Measurements from ENCODE around the gene FILIP1. TPM values are rescaled to one million over a fixed set of nuclear protein-coding genes. Genes with fewer than 3 reads are reported as not detected.

Gene FILIP1
- total and polyA plus RNA-seq, 5 experiments from 2014 or later = 0.02 to 0.11 (median 0.02) TPM; not detected in 2

DNA sequence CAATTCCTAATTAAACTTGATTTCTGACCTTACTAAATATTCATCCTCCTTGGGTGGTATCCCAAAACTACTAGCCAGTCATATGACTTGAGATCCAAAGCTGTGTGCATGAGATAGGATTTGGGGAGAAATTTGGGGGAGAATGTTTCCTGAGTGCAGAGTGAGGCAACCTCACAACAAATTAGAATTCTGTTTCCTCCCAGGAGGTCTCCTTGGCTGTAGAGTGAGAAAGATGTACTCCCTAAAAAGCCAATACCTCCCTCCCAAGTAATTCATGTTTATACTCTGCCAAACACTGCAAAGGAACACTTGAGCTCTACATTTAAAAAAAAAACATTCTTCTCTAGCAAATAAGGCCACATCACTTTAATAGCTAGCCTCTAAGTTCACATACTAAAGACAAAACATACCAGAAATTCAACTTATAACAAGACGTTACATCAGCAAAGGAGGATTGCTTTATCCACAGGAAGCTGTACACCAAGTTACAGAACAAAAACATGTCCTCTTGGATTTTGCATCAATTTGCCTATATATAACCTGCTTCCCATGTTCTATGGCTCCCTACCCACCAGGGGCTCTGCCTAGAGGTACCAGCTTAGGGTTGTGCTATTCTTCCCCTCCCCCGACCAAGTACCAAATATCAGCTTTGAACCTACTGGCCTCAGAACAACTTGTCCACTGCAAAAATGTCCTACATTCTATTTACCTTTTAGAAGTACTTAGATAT is 193.6 kb downstream of the FILIP1 start:
- POLR2A ChIA-PET = interaction anchor here (0.6 kb wide), 1 partner anchor 294 kb away, joined by 3 read pairs; no protein-coding TSS in a partner anchor
- peaks cover 0 to 3% (median 0%) of the 10 kb centered on the region in 5 donors for H3K27me3 Mint-ChIP-seq
- peak overlapping the region in 2 of 10 donors; percentile 7 to 15 for H3K27ac Mint-ChIP-seq
- DNase-seq (no peak), ATAC-seq (no peak)
- no peaks in the 10 kb centered on the region for H3K4me1 Mint-ChIP-seq
- H3K36me3 Mint-ChIP-seq = peaks cover 0 to 2% (median 0%) of the 10 kb centered on the region in 3 donors
- no peaks in the 10 kb centered on the region for H3K9me3 Mint-ChIP-seq
- H3K4me3 Mint-ChIP-seq = no peak overlapping the region

DNA sequence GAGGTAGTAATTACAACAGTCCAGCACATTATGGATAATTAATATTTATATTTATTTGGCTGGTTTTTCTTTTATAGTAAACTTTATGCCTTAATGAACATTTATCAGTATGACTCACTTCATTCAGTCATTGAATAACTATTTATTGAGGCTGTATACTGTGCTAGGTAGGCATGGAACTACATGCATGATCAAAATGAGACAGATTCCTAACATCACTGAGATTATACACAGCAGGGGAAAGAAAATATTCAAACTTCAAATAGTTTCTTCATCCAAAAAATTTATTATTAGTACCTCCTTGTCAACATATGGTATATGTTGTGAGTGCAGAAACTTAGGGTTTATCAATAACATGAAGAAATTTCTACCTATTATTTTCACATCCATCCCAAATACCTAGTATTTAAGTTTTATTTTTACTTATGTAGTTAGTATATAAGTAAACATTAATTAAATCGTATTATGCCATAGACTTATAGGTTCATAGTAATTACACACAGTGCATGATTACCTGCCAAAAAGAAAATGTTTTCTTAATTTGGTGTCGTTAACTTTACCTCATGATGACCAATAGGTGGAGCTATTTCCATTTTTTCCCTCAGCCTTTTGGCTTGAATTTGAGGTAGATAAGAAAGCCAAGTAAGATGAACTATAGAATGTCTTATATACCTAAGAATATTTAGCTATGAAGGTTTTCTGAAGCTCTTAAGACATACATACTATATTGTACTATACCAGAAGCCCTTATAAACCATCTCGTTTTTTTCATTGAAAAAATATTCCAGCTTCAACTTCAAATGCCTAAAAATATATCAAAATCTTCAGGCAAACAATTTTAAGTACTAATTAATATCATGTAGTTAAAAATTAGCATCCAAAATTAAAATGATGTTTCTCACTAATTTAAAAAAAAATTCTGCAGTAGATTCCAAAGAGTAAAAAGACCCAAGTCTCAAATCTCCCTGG is 196.5 kb downstream of the FILIP1 start:
- Mint-ChIP-seq H3K27me3 (no peaks in the 10 kb centered on the region), H3K9me3 (no peaks in the 10 kb centered on the region), H3K36me3 (no peaks in the 10 kb centered on the region), H3K4me3 (no peak overlapping the region), H3K27ac (no peak overlapping the region), H3K4me1 (no peaks in the 10 kb centered on the region)
- POLR2A ChIA-PET = interaction anchor here (0.6 kb wide), 1 partner anchor 266 kb away, joined by 3 read pairs; no protein-coding TSS in a partner anchor
- ATAC-seq (peak; percentile 59 to 72), DNase-seq (peak in 4 of 10 donors; percentile 1 to 59 (median 56))

DNA sequence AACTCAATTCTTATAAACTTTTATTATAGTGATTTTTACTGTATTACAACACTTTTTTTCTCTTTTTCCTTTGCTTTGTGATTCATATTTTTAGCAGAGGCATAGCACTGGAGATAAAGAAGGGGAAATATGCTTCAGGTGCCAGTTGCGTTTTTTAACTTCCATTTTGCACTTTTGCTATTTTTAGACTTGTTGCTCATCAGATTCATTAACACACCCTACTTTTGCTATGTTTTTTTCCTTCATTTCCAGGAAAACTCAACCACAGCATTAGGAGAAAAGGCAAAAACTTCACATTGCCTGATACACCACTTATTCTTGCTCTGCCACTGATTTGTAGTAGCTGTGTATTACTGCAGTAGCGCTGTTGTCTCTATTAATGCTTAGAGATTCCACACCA is 201.0 kb downstream of the FILIP1 start:
- POLR2A ChIA-PET = no interaction called here
- Mint-ChIP-seq H3K27me3 (no peaks in the 10 kb centered on the region), H3K4me3 (no peak overlapping the region), H3K9me3 (no peaks in the 10 kb centered on the region), H3K4me1 (peaks cover 5 to 18% (median 9%) of the 10 kb centered on the region in 4 donors), H3K36me3 (peaks cover 0 to 10% (median 0%) of the 10 kb centered on the region in 3 donors), H3K27ac (no peak overlapping the region)
- ATAC-seq = no peak
- no peak for DNase-seq

DNA sequence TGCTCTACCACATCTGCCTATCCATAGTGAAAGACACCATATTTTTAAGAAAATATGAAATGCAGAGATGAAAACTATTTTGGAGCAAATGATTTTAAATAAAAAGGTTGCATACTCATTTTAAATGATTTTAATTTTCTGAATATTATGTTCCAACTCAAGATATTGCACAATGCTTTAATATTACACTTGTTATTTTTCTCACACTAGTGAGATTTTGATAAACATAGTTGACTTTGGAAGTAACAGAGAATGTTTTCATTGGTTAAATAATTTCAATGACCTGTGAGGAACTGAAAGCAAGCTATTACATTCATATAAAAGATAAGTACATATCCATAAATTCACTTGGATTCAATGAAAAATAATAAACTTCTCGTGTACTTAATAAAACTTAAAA is 201.9 kb downstream of the FILIP1 start:
- ATAC-seq = no peak

DNA sequence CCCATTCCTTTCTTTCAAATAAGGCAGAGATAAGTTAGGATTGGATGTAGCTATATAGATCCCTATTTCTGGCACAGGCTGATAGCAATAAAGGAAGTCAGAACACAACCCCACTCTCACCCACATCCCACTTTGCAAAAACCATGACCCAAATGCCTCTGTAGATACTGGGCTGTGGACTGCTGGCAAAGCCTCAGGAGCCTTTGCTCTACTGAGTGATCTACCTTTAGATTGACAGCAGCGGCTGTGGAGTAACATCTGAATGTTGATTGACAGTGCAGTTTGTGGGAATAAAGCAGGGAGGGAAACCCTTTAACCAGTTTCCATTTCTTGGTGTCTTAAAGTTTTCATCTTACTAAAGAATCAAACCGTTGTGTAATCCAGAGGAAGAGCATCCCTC is 202.3 kb downstream of the FILIP1 start:
- no peaks in the 10 kb centered on the region for H3K9me3 Mint-ChIP-seq
- H3K27me3 Mint-ChIP-seq = no peaks in the 10 kb centered on the region
- peaks cover 0 to 10% (median 0%) of the 10 kb centered on the region in 3 donors for H3K36me3 Mint-ChIP-seq
- peak overlapping the region in 1 of 10 donors; percentile 24 for H3K27ac Mint-ChIP-seq
- POLR2A ChIA-PET = no interaction called here
- peaks cover 7 to 30% (median 10%) of the 10 kb centered on the region in 4 donors for H3K4me1 Mint-ChIP-seq
- DNase-seq (no peak), ATAC-seq (no peak)
- H3K4me3 Mint-ChIP-seq = no peak overlapping the region

More for the DNA sequence above, 201.9 kb downstream of the FILIP1 start:
- Mint-ChIP-seq H3K4me1 (peaks cover 6 to 26% (median 9%) of the 10 kb centered on the region in 4 donors), H3K36me3 (peaks cover 0 to 10% (median 0%) of the 10 kb centered on the region in 3 donors), H3K27ac (no peak overlapping the region), H3K9me3 (no peaks in the 10 kb centered on the region), H3K4me3 (no peak overlapping the region), H3K27me3 (no peaks in the 10 kb centered on the region)
- DNase-seq = no peak
- POLR2A ChIA-PET = no interaction called here

DNA sequence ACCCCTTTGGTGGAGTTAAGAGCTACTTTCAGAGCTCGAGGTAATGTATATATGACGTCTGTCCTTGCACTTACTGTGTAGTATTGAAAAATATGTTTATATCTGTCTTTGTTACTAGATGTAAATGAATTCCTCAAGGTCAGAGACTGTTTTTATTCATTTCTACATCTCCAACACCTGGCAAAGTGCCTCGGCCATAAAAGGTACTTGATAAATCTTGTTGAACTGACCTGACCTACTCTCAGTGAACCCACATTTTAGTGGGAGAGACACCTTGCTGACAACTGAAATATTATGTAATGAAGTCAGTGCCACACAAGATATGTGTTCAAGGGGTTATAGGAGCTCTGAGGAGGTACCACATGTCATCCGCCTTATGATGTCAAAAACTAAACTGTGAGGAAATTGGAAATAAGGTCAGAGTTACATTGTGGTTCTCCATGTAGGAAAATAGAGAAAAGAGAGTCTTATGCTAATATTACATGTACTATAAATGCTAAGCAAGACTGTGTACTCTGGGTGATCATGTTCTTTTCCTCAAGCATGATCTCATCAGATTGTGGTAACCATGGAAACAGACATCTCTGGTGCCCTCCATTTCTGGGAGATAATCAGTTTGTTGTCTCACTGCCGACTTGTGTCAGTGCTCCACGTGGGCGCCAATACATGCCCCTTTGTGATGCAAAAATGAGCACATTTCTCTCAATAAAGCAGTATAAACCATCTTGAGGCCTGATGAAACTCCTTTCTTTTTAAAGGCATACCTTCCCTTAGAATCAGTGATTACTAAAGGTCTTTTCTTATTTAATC is 203.3 kb downstream of the FILIP1 start:
- H3K27ac Mint-ChIP-seq = peak overlapping the region in 1 of 10 donors; percentile 84
- peaks cover 0 to 10% (median 0%) of the 10 kb centered on the region in 3 donors for H3K36me3 Mint-ChIP-seq
- no peak overlapping the region for H3K4me3 Mint-ChIP-seq
- DNase-seq (no peak), ATAC-seq (no peak)
- H3K4me1 Mint-ChIP-seq = peaks cover 7 to 36% (median 10%) of the 10 kb centered on the region in 4 donors
- no peaks in the 10 kb centered on the region for H3K9me3 Mint-ChIP-seq
- POLR2A ChIA-PET = no interaction called here
- H3K27me3 Mint-ChIP-seq = no peaks in the 10 kb centered on the region

DNA sequence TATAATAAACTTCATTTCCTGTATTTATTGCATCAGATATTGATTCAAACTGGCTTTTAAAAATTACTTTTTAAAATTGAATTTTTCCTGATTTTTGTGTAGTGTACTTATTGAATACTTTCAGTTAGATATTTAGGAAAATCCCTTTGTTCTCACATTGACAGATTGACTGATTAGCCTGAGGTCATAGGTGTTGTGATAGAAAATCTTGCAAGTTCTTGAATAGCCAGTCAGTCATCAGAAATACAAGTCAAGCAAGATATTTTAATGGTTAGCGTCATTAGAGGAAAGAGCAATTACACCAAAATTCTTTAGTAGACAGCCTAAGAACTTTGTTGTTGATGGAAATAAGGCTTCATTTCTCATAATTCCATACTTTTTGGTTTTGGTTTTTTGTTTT is 205.6 kb downstream of the FILIP1 start:
- Mint-ChIP-seq H3K4me3 (no peak overlapping the region), H3K27me3 (no peaks in the 10 kb centered on the region), H3K36me3 (peaks cover 0 to 10% (median 0%) of the 10 kb centered on the region in 3 donors), H3K27ac (no peak overlapping the region), H3K9me3 (no peaks in the 10 kb centered on the region), H3K4me1 (peaks cover 7 to 36% (median 10%) of the 10 kb centered on the region in 4 donors)
- POLR2A ChIA-PET = no interaction called here
- no peak for DNase-seq
- no peak for ATAC-seq

DNA sequence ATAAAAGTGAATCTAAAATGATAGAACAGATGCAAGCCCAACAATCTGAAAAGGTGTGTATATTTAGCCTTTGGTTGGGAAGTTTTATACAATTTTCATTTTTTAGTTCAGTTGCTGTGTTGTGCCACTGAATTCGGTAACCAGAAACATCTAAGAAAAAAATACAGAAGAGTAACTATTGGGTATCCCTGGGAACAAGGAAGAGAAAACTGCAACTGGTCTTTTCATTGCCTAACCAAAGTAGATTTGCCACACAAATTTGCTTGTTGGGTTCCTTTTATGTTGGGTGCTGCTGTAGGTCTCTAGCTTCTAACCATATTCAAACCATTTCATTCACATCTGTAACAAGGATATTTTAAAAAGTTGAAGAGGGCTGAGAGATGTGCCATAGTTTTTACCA is 206.2 kb downstream of the FILIP1 start:
- DNase-seq (no peak), ATAC-seq (no peak)
- H3K27ac Mint-ChIP-seq = no peak overlapping the region
- POLR2A ChIA-PET = no interaction called here
- H3K36me3 Mint-ChIP-seq = peaks cover 0 to 10% (median 0%) of the 10 kb centered on the region in 3 donors
- peaks cover 12 to 40% (median 14%) of the 10 kb centered on the region in 4 donors for H3K4me1 Mint-ChIP-seq
- no peak overlapping the region for H3K4me3 Mint-ChIP-seq
- no peaks in the 10 kb centered on the region for H3K9me3 Mint-ChIP-seq
- H3K27me3 Mint-ChIP-seq = no peaks in the 10 kb centered on the region

DNA sequence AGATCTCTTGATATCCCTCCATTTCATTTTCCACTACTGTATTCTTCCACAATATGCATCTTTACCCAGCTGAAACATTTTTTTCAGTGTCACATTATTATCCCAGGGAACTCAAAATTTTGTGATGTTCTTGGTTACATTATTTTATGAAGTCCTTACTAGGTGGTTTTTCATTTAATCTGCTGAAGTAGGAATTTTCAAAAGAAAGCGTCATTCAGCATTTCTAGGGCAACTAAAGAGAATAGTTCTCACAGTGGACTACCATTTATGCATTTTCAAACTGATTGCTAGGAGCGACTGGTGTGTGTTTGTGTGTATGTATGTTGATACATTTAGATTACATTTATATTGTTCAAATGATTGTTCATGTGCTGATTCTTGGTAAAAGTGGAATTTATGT is 206.6 kb downstream of the FILIP1 start:
- Mint-ChIP-seq H3K27me3 (no peaks in the 10 kb centered on the region), H3K36me3 (peaks cover 0 to 10% (median 0%) of the 10 kb centered on the region in 3 donors), H3K27ac (peak overlapping the region in 8 of 10 donors; percentile 6 to 82 (median 48)), H3K9me3 (no peaks in the 10 kb centered on the region), H3K4me3 (peak overlapping the region in 2 of 10 donors; percentile 43 to 70), H3K4me1 (peaks cover 14 to 43% (median 18%) of the 10 kb centered on the region in 4 donors)
- POLR2A ChIA-PET = no interaction called here
- no peak for DNase-seq
- ATAC-seq = no peak

DNA sequence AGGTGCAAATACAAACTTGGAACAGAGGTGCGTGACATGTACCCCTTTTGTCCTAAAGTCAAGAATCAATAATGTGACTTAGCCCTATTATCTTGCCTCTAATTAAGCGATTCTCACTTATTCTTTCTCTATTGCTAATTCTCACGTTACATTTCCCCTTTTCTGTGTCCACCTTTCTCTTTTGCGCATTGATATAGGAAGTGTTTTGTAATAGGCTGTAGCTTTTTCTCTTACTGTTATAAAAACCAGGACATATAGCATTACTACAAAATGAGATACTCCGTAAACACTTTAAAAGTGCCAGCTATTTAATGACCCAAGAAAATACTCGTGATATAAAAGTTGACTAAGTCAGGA is 208.3 kb downstream of the FILIP1 start:
- DNase-seq (no peak), ATAC-seq (no peak)
- Mint-ChIP-seq H3K9me3 (no peaks in the 10 kb centered on the region), H3K4me1 (peaks cover 13 to 47% (median 26%) of the 10 kb centered on the region in 4 donors), H3K27me3 (no peaks in the 10 kb centered on the region), H3K4me3 (no peak overlapping the region), H3K36me3 (peaks cover 0 to 6% (median 0%) of the 10 kb centered on the region in 3 donors), H3K27ac (no peak overlapping the region)
- POLR2A ChIA-PET = interaction anchor here (0.8 to 3.2 kb wide), 5 partner anchors 14 to 317 kb away, joined by 3 to 30 read pairs (median 5); partner anchors contain the start of genes COX7A2 and SENP6

DNA sequence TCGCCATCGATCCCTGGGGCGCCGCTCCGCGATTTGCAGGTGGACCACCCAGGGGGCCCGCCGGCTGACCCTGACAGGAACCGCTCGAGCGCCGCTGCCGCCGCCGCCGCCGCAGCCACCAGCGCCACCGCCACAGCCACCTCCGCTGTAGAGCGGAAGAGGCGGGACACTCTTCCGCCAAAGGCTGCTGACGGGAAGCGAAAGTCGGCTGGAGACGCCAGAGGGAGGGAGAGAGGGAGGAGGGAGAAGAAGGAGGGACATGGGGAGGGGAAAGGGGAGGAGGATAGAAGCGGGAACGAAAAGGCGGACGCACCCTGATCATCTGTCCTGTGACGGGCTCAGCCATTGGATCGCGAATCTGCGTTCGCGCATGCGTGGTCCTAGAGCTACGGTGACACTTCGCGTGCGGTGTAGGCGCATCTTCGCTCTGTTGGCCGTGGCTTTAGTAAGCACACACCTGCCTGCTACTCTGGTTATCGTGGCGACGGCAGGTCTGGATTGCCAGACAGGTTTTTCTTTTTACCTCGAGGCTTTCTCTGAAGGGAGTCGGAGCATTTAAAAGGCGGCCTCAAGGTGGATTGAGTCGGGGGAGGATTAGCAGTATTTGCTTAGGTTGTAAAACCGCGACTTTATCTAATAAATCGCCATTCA is 208.8 kb downstream of the FILIP1 start, which contains the start of gene TMEM30A:
Gene TMEM30A, minus strand, starts transcription at position 161 of the 651 bp plus-strand sequence. Its CDS starts 154 bp downstream, at position 7.
- H3K36me3 Mint-ChIP-seq = peaks cover 0 to 3% (median 0%) of the 10 kb centered on the region in 3 donors
- peaks cover 14 to 47% (median 26%) of the 10 kb centered on the region in 4 donors for H3K4me1 Mint-ChIP-seq
- H3K27me3 Mint-ChIP-seq = no peaks in the 10 kb centered on the region
- no peak within 1 kb of the TSS for H3K4me3 Mint-ChIP-seq
- DNase-seq (peak; percentile 89 to 97 (median 94)), ATAC-seq (peak; percentile 89 to 90)
- no peak within 1 kb of the TSS for H3K27ac Mint-ChIP-seq
- no peaks in the 10 kb centered on the region for H3K9me3 Mint-ChIP-seq
- POLR2A ChIA-PET = interaction anchor here (0.6 to 3.2 kb wide), 7 partner anchors 13 to 1534 kb away, joined by 3 to 30 read pairs (median 5); partner anchors contain the start of genes COX7A2 and SENP6

All from naive thymus-derived CD8-positive, alpha-beta T cell (primary cell).